ENCODE results near the gene TTYH2.

The TTYH2 gene

DNA sequence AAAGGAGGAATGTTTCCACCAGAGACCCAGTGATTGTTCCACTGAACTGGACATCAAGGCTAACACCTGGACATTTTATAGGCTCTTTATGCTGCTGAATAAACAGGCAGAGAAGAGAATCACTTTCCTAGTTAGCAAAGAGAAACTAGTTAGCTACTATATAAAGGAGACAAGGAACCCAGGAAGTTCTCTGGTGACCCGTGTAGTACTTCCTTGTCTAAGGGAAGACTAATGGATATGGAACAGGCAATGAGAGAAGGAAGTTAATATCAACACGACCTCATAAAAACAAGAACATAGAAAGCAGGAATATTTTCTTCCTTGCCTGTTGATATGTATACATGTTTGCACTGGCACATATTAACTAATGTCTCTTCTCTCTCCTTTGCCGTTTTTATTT, 40.7 kb upstream of the TTYH2 start:
- Mint-ChIP-seq H3K4me1 (peaks cover 8% of the 10 kb centered on the region), H3K27ac (no peak overlapping the region), H3K9me3 (peaks cover under 1% of the 10 kb centered on the region), H3K36me3 (ENCODE audit: low read depth) (no peaks in the 10 kb centered on the region), H3K27me3 (ENCODE audit: low read depth) (peaks cover 38% of the 10 kb centered on the region), H3K4me3 (no peak overlapping the region)
- TF ChIP-seq, protein P1, sequence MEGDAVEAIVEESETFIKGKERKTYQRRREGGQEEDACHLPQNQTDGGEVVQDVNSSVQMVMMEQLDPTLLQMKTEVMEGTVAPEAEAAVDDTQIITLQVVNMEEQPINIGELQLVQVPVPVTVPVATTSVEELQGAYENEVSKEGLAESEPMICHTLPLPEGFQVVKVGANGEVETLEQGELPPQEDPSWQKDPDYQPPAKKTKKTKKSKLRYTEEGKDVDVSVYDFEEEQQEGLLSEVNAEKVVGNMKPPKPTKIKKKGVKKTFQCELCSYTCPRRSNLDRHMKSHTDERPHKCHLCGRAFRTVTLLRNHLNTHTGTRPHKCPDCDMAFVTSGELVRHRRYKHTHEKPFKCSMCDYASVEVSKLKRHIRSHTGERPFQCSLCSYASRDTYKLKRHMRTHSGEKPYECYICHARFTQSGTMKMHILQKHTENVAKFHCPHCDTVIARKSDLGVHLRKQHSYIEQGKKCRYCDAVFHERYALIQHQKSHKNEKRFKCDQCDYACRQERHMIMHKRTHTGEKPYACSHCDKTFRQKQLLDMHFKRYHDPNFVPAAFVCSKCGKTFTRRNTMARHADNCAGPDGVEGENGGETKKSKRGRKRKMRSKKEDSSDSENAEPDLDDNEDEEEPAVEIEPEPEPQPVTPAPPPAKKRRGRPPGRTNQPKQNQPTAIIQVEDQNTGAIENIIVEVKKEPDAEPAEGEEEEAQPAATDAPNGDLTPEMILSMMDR (IDR thresholded peaks at IDR 0.05; ENCODE audit: unreplicated experiment in 3 of 3): no peak

DNA sequence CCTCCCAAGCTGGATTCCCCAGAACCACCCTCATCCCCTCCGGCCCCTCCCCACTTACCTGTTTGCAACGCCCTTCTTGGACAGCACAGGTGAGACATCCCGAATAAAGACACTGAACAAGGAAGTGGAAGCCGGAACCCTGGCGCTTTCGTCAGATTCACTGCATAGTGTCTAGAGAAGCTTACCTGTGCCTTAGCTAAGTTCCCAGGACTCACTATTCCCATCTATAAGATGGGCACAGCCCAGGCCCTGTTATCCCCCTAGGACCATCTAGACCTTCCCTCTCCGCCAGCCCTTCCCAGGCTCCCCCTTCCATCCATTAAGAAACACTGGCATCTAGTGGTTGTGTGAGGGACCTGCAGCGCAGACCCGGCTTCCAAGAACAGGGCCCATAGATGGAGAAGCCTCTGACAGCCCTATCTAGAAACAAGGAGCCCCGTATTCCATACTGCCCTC, 36.8 kb upstream of the TTYH2 start:
- Mint-ChIP-seq H3K27me3 (ENCODE audit: low read depth) (peaks cover 56% of the 10 kb centered on the region), H3K27ac (no peak overlapping the region), H3K36me3 (ENCODE audit: low read depth) (no peaks in the 10 kb centered on the region), H3K4me1 (peaks cover 8% of the 10 kb centered on the region), H3K9me3 (no peaks in the 10 kb centered on the region), H3K4me3 (no peak overlapping the region)
- TF ChIP-seq, protein P1 (IDR thresholded peaks at IDR 0.05; ENCODE audit: unreplicated experiment in 3 of 3): peak; percentile 87 to 95 (median 88)

- H3K9me3 Mint-ChIP-seq: no peaks in the 10 kb centered on the region
- TF ChIP-seq, protein P1 (IDR thresholded peaks at IDR 0.05; ENCODE audit: unreplicated experiment in 3 of 3): no peak
- H3K27ac Mint-ChIP-seq: no peak overlapping the region
- no peaks in the 10 kb centered on the region for H3K36me3 Mint-ChIP-seq (ENCODE audit: low read depth)
- H3K4me3 Mint-ChIP-seq: no peak overlapping the region
- H3K27me3 Mint-ChIP-seq (ENCODE audit: low read depth): peaks cover 51% of the 10 kb centered on the region
- H3K4me1 Mint-ChIP-seq: peaks cover 8% of the 10 kb centered on the region
Observed at GRCh38 chr17:74177018-74177450, 36.3 kb upstream of the TTYH2 start.

GRCh38 chr17:74179576-74179975, 33.8 kb upstream of the TTYH2 start:
- TF ChIP-seq, protein P1 (IDR thresholded peaks at IDR 0.05; ENCODE audit: unreplicated experiment in 3 of 3): no peak
- Mint-ChIP-seq H3K4me1 (peaks cover 8% of the 10 kb centered on the region), H3K27me3 (ENCODE audit: low read depth) (peaks cover 45% of the 10 kb centered on the region), H3K36me3 (ENCODE audit: low read depth) (no peaks in the 10 kb centered on the region), H3K27ac (no peak overlapping the region), H3K4me3 (no peak overlapping the region), H3K9me3 (no peaks in the 10 kb centered on the region)

DNA sequence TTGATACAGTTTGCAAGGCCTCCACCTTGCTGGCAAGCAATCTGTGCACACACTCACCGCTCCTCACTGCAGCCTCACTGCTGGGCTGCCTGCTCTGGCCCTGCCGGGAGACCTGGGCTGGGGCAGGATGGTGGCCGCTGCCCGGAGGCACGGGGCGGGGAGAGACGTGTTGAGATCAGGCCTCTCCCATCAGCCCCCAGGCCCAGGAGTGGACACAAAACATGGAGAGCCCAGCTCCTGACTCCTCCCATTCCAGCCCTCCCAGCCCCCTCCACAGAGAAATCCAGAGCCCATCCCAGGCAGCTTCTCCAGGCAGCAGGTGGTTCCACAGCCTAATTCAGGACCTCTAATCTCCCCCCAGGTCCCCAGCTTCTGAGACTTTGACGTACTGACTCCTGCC, 33.0 kb upstream of the TTYH2 start:
- Mint-ChIP-seq H3K4me1 (peaks cover 4% of the 10 kb centered on the region), H3K36me3 (ENCODE audit: low read depth) (no peaks in the 10 kb centered on the region), H3K27me3 (ENCODE audit: low read depth) (peaks cover 42% of the 10 kb centered on the region), H3K27ac (no peak overlapping the region), H3K4me3 (no peak overlapping the region), H3K9me3 (no peaks in the 10 kb centered on the region)
- TF ChIP-seq, protein P1 (IDR thresholded peaks at IDR 0.05; ENCODE audit: unreplicated experiment in 3 of 3): no peak

DNA sequence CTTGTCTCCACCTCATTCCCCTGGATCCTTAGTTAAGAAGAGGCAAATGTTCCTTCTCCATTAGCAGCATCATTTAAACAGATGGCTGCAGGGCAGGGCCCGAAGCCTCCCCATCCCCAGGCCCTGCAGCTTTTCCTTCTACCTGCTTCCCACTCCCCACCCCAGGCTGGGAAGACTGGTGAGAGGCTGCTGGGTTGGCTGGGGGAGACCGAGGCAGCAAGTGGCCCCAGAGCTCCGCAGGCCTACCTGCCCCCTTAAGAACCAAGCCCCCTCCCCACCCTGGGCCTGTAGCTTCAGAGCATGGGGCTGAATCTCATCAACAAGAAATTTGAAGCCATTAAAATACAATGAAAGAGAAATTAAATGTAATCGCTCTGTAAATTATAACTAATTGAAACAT, 32.0 kb upstream of the TTYH2 start:
- H3K4me1 Mint-ChIP-seq: no peaks in the 10 kb centered on the region
- no peak overlapping the region for H3K4me3 Mint-ChIP-seq
- no peaks in the 10 kb centered on the region for H3K9me3 Mint-ChIP-seq
- H3K36me3 Mint-ChIP-seq (ENCODE audit: low read depth): no peaks in the 10 kb centered on the region
- peaks cover 40% of the 10 kb centered on the region for H3K27me3 Mint-ChIP-seq (ENCODE audit: low read depth)
- no peak overlapping the region for H3K27ac Mint-ChIP-seq
- TF ChIP-seq, protein P1 (IDR thresholded peaks at IDR 0.05; ENCODE audit: unreplicated experiment in 3 of 3): no peak

All from nephron (organoid).